HL-60 (cell line): ENCODE results near the gene SPINT1.

Experiments used
- GABPA ChIP-seq: IDR thresholded peaks from 2 replicates; pipeline ENCODE4 v1.6.1; 2012; ENCODE audit warnings: low read depth
- POLR2AphosphoS5 ChIP-seq: IDR thresholded peaks from 2 replicates; pipeline ENCODE4 v1.6.1; 2012; ENCODE audit warnings: low read depth
- TF ChIP-seq, protein P1 (sequence below): IDR thresholded peaks from one replicate; pipeline ENCODE4 v1.5.1; 2011; ENCODE audit warnings: low read length, control low read depth, inconsistent platforms; ENCODE audit not compliant: insufficient read depth
- TF ChIP-seq, protein P2 (sequence below): IDR thresholded peaks from 2 replicates; pipeline ENCODE4 v1.6.1; 2012; ENCODE audit warnings: low read depth; ENCODE audit not compliant: insufficient replicate concordance

DNA sequence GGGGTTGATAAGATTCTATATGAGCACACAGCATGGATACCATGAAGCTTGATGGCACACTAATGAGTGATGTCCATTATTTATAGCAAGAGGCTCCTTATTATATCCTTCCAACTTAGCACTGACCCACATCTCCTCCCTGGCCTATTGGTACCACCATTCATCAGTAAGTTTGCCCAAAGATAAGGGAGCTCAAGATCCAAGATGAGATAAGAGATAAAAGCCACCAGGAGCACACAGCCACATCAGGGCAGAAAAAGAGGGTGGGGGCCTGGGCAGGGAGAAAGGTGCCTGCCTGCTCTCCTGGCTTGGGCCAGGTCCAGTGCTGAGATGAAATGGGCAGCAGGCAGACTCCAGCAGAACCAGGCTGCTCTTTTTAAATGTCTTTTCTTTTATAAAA lies 10.9 kb upstream of the SPINT1 start:
- TF ChIP-seq, protein P1, sequence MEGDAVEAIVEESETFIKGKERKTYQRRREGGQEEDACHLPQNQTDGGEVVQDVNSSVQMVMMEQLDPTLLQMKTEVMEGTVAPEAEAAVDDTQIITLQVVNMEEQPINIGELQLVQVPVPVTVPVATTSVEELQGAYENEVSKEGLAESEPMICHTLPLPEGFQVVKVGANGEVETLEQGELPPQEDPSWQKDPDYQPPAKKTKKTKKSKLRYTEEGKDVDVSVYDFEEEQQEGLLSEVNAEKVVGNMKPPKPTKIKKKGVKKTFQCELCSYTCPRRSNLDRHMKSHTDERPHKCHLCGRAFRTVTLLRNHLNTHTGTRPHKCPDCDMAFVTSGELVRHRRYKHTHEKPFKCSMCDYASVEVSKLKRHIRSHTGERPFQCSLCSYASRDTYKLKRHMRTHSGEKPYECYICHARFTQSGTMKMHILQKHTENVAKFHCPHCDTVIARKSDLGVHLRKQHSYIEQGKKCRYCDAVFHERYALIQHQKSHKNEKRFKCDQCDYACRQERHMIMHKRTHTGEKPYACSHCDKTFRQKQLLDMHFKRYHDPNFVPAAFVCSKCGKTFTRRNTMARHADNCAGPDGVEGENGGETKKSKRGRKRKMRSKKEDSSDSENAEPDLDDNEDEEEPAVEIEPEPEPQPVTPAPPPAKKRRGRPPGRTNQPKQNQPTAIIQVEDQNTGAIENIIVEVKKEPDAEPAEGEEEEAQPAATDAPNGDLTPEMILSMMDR = no peak
- TF ChIP-seq POLR2AphosphoS5 (no peak), GABPA (no peak)
- TF ChIP-seq, protein P2, sequence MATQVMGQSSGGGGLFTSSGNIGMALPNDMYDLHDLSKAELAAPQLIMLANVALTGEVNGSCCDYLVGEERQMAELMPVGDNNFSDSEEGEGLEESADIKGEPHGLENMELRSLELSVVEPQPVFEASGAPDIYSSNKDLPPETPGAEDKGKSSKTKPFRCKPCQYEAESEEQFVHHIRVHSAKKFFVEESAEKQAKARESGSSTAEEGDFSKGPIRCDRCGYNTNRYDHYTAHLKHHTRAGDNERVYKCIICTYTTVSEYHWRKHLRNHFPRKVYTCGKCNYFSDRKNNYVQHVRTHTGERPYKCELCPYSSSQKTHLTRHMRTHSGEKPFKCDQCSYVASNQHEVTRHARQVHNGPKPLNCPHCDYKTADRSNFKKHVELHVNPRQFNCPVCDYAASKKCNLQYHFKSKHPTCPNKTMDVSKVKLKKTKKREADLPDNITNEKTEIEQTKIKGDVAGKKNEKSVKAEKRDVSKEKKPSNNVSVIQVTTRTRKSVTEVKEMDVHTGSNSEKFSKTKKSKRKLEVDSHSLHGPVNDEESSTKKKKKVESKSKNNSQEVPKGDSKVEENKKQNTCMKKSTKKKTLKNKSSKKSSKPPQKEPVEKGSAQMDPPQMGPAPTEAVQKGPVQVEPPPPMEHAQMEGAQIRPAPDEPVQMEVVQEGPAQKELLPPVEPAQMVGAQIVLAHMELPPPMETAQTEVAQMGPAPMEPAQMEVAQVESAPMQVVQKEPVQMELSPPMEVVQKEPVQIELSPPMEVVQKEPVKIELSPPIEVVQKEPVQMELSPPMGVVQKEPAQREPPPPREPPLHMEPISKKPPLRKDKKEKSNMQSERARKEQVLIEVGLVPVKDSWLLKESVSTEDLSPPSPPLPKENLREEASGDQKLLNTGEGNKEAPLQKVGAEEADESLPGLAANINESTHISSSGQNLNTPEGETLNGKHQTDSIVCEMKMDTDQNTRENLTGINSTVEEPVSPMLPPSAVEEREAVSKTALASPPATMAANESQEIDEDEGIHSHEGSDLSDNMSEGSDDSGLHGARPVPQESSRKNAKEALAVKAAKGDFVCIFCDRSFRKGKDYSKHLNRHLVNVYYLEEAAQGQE = no peak
